Caco-2 (cell line): ENCODE data around the gene CERS6. TPM values are rescaled to one million over a fixed set of nuclear protein-coding genes. Genes with fewer than 3 reads are reported as not detected.
A peak's percentile ranks its signal among the peaks of the same experiment; 100 is the strongest.
"Not testable (repeated sequence)": the region's sequence is repeated elsewhere in the genome, so short reads cannot be mapped to it uniquely, and the experiment has no call there.

ENCODE experiments used
- BruUV-seq: library from RNA; stranded (reverse); fragments of 400-500 nt; replicated peaks from 2 replicates; lab custom pipeline; 2021; lab: Mats Ljungman, UMichigan
- CTCF ChIA-PET: fragments of 300-600 bp; sonication (Branson Sonifier 250); formaldehyde crosslinking; loops from one replicate; lab custom pipeline; 2022; ENCODE audit warnings: antibody characterized with exemption; lab: Charles Lee
- POLR2A ChIA-PET: fragments of 300-600 bp; sonication (Branson Sonifier 250); formaldehyde crosslinking; loops from one replicate; lab custom pipeline; 2022; ENCODE audit warnings: antibody characterized with exemption; lab: Charles Lee
- DNase-seq, 2 experiments: peaks; one replicate each; pipeline versions ENCODE4 v3.0.0 to v3.0.0-alpha.2; 2020 to 2022
- H3K27me3 ChIP-seq: replicated peaks from 2 replicates; pipeline ENCODE4 v1.6.0; 2011; ENCODE audit warnings: low read length; ENCODE audit not compliant: control insufficient read depth, insufficient read depth
- H3K36me3 ChIP-seq: 2 replicates; pipeline ENCODE4 v1.5.1; 2011; ENCODE audit warnings: low read length; ENCODE audit not compliant: control insufficient read depth, insufficient read depth
- H3K4me1 ChIP-seq: fragments of 250-450 bp; sonication (Bioruptor Pico); 2 replicates; pipeline ENCODE4 v1.5.1; 2020; ENCODE audit warnings: mild to moderate bottlenecking
- H3K4me3 ChIP-seq: 2 replicates; pipeline ENCODE4 v1.5.1; 2011; ENCODE audit warnings: low read depth, mild to moderate bottlenecking, control low read depth, low read length
- H3K9me3 ChIP-seq: fragments of 250-450 bp; sonication (Bioruptor Pico); 2 replicates; pipeline ENCODE4 v1.5.1; 2020; ENCODE audit warnings: mild to moderate bottlenecking, moderate library complexity
- H3K27ac Mint-ChIP-seq: one replicate; pipeline ENCODE4 v1.8.0; 2022; ENCODE audit warnings: mixed read lengths; ENCODE audit not compliant: unreplicated experiment
- H3K27me3 Mint-ChIP-seq: one replicate; pipeline ENCODE4 v1.8.0; 2022; ENCODE audit warnings: mixed read lengths; ENCODE audit not compliant: insufficient read depth, unreplicated experiment
- H3K36me3 Mint-ChIP-seq: one replicate; pipeline ENCODE4 v1.8.0; 2022; ENCODE audit warnings: mild to moderate bottlenecking, mixed read lengths; ENCODE audit not compliant: insufficient read depth, unreplicated experiment
- H3K4me1 Mint-ChIP-seq: one replicate; pipeline ENCODE4 v1.8.0; 2022; ENCODE audit warnings: low read depth, mixed read lengths; ENCODE audit not compliant: unreplicated experiment
- H3K4me3 Mint-ChIP-seq: one replicate; pipeline ENCODE4 v1.8.0; 2022; ENCODE audit warnings: mild to moderate bottlenecking, moderate library complexity, mixed read lengths; ENCODE audit not compliant: unreplicated experiment
- H3K9me3 Mint-ChIP-seq: one replicate; pipeline ENCODE4 v1.8.0; 2022; ENCODE audit warnings: mixed read lengths; ENCODE audit not compliant: unreplicated experiment
- CTCF ChIP-seq, 2 experiments: fragments of 200-600 bp in 1 of 2; IDR thresholded peaks; 1 replicate in 1 of 2; 2 replicates in 1 of 2; pipeline versions ENCODE4 v1.5.1 to v1.8.0; 2011 to 2022; ENCODE audit warnings: antibody characterized with exemption in 1 of 2, control low read depth in 1 of 2, inconsistent platforms in 1 of 2, low read depth in 1 of 2, low read length in 1 of 2, mild to moderate bottlenecking in 1 of 2, moderate library complexity in 1 of 2; ENCODE audit not compliant: insufficient read depth in 1 of 2, severe bottlenecking in 1 of 2, unreplicated experiment in 1 of 2
- intact Hi-C: fragments of 100-400 bp; cut with micrococcal nuclease; formaldehyde crosslinking; loops from one replicate; pipeline ENCODE4 v1.10.0; 2022; ENCODE audit not compliant: unreplicated experiment
- total RNA-seq: library from RNA; stranded (reverse); gene quantifications from 2 replicates; pipeline ENCODE4 v1.2.3, GENCODE V29; 2022

The CERS6 gene
- total RNA-seq, 1 experiment from 2014 or later, result 32.7 TPM

GRCh38 chr2:168765401-168765800 lies 309.3 kb downstream of the CERS6 start:
- CTCF ChIA-PET, result no interaction called here
- POLR2A ChIA-PET, result no interaction called here

GRCh38 chr2:168766600-168766999 lies 310.5 kb downstream of the CERS6 start:
- Histone ChIP-seq H3K36me3 (no peaks in the 10 kb centered on the region; the same call in 1 of the 2 replicates), H3K9me3 (no peaks in the 10 kb centered on the region), H3K27me3 (no peaks in the 10 kb centered on the region), H3K4me1 (no peaks in the 10 kb centered on the region), H3K4me3 (no peak overlapping the region)
- no peaks in the 10 kb centered on the region for H3K9me3 Mint-ChIP-seq
- no peak overlapping the region for H3K27ac Mint-ChIP-seq
- intact Hi-C loops, result no loop called here
- H3K4me1 Mint-ChIP-seq, result peaks cover 9% of the 10 kb centered on the region
- H3K36me3 Mint-ChIP-seq, result peaks cover 5% of the 10 kb centered on the region
- peak in 1 of 2 experiments; percentile 42 for DNase-seq
- ChIA-PET CTCF (no interaction called here), POLR2A (no interaction called here)
- BruUV-seq, result no TSS peak
- H3K27me3 Mint-ChIP-seq, result no peaks in the 10 kb centered on the region
- no peak for TF ChIP-seq CTCF (IDR thresholded peaks at IDR 0.05; ENCODE audit: insufficient read depth in 1 of 2, low read depth in 1 of 2, low read length in 1 of 2, severe bottlenecking in 1 of 2, unreplicated experiment in 1 of 2)
- H3K4me3 Mint-ChIP-seq, result no peak overlapping the region

More at GRCh38 chr2:168765401-168765800, 309.3 kb downstream of the CERS6 start:
- Histone ChIP-seq H3K4me1 (no peaks in the 10 kb centered on the region), H3K27me3 (no peaks in the 10 kb centered on the region), H3K4me3 (no peak overlapping the region), H3K36me3 (no peaks in the 10 kb centered on the region; the same call in 1 of the 2 replicates), H3K9me3 (no peaks in the 10 kb centered on the region)
- Mint-ChIP-seq H3K36me3 (peaks cover 5% of the 10 kb centered on the region), H3K27me3 (no peaks in the 10 kb centered on the region), H3K4me3 (no peak overlapping the region), H3K27ac (no peak overlapping the region), H3K4me1 (peaks cover 9% of the 10 kb centered on the region), H3K9me3 (no peaks in the 10 kb centered on the region)
- TF ChIP-seq CTCF (IDR thresholded peaks at IDR 0.05; ENCODE audit: insufficient read depth in 1 of 2, low read depth in 1 of 2, low read length in 1 of 2, severe bottlenecking in 1 of 2, unreplicated experiment in 1 of 2), result no peak
- intact Hi-C loops, result no loop called here
- BruUV-seq, result no TSS peak
- no peak for DNase-seq

GRCh38 chr2:168767258-168767657 lies 311.2 kb downstream of the CERS6 start:
- Mint-ChIP-seq H3K27ac (no peak overlapping the region), H3K36me3 (peaks cover 5% of the 10 kb centered on the region), H3K9me3 (no peaks in the 10 kb centered on the region), H3K4me3 (no peak overlapping the region), H3K27me3 (no peaks in the 10 kb centered on the region), H3K4me1 (peaks cover 9% of the 10 kb centered on the region)
- POLR2A ChIA-PET, result no interaction called here
- no peak for DNase-seq
- Histone ChIP-seq H3K27me3 (no peaks in the 10 kb centered on the region), H3K4me3 (no peak overlapping the region), H3K4me1 (no peaks in the 10 kb centered on the region), H3K9me3 (no peaks in the 10 kb centered on the region), H3K36me3 (no peaks in the 10 kb centered on the region; the same call in 1 of the 2 replicates)
- no TSS peak for BruUV-seq
- intact Hi-C loops, result no loop called here
- TF ChIP-seq CTCF (IDR thresholded peaks at IDR 0.05; ENCODE audit: insufficient read depth in 1 of 2, low read depth in 1 of 2, low read length in 1 of 2, severe bottlenecking in 1 of 2, unreplicated experiment in 1 of 2), result no peak
- CTCF ChIA-PET, result no interaction called here

GRCh38 chr2:168768357-168768756 lies 312.3 kb downstream of the CERS6 start:
- not testable (repeated sequence) for BruUV-seq

More at GRCh38 chr2:168768357-168768756, 312.3 kb downstream of the CERS6 start:
- POLR2A ChIA-PET, H3K27me3 Mint-ChIP-seq, H3K4me1 ChIP-seq, H3K4me1 Mint-ChIP-seq, H3K27me3 ChIP-seq, H3K4me3 Mint-ChIP-seq, CTCF ChIA-PET, DNase-seq, H3K27ac Mint-ChIP-seq, H3K9me3 ChIP-seq, H3K36me3 ChIP-seq, intact Hi-C loops, H3K9me3 Mint-ChIP-seq, H3K36me3 Mint-ChIP-seq, H3K4me3 ChIP-seq: not testable (repeated sequence)
